Activated B cell treated with CpG ODN at 0.5 μM for 24 hours (primary cell): ENCODE results near the gene MEPCE. TPM values are rescaled to one million over a fixed set of nuclear protein-coding genes. Genes with fewer than 3 reads are reported as not detected.
"Not testable (repeated sequence)": the region's sequence is repeated elsewhere in the genome, so short reads cannot be mapped to it uniquely, and the experiment has no call there.

Experiments
- ATAC-seq: fragments of 200-7000 bp; cut with Tn5 transposase; one replicate; pipeline ENCODE4 v1.10.0; 2021; ENCODE audit warnings: low read depth, mild to moderate bottlenecking, moderate library complexity
- CTCF ChIA-PET: fragments of 350-600 bp; sonication (Branson Sonifier 250); formaldehyde crosslinking; loops from one replicate; lab custom pipeline; 2021; ENCODE audit warnings: antibody characterized with exemption; lab: Charles Lee
- POLR2A ChIA-PET: fragments of 350-600 bp; sonication (Branson Sonifier 250); formaldehyde crosslinking; loops from one replicate; lab custom pipeline; 2021; ENCODE audit warnings: antibody characterized with exemption; lab: Charles Lee
- DNase-seq: peaks from one replicate; pipeline ENCODE4 v3.0.0; 2022
- H3K27ac Mint-ChIP-seq: one replicate; pipeline ENCODE4 v1.8.0; 2020; ENCODE audit warnings: mixed read lengths
- H3K27me3 Mint-ChIP-seq: one replicate; pipeline ENCODE4 v1.8.0; 2021; ENCODE audit warnings: mixed read lengths
- H3K36me3 Mint-ChIP-seq: one replicate; pipeline ENCODE4 v1.8.0; 2021; ENCODE audit warnings: low read depth, mixed read lengths
- H3K4me1 Mint-ChIP-seq: one replicate; pipeline ENCODE4 v1.8.0; 2021; ENCODE audit warnings: mixed read lengths
- H3K4me3 Mint-ChIP-seq: one replicate; pipeline ENCODE4 v1.8.0; 2020; ENCODE audit warnings: mild to moderate bottlenecking, mixed read lengths
- H3K9me3 Mint-ChIP-seq: one replicate; pipeline ENCODE4 v1.8.0; 2020; ENCODE audit warnings: mixed read lengths
- CTCF ChIP-seq: fragments of 200-600 bp; IDR thresholded peaks from one replicate; pipeline ENCODE4 v1.8.0; 2022; ENCODE audit warnings: antibody characterized with exemption, mild to moderate bottlenecking
- intact Hi-C: fragments of 100-400 bp; cut with micrococcal nuclease; formaldehyde crosslinking; loops from one replicate; pipeline ENCODE4 v1.15.1; 2024
- total RNA-seq: library from RNA; stranded (reverse); gene quantifications from 2 replicates; pipeline ENCODE4 v1.2.3, GENCODE V29; 2022

The MEPCE gene
- total RNA-seq, 1 donor from 2014 or later, result 65.5 TPM

GRCh38 chr7:100449190-100449795, 19.7 kb downstream of the MEPCE start:
- DNase-seq (no peak), ATAC-seq (no peak)
- Mint-ChIP-seq H3K27me3 (no peaks in the 10 kb centered on the region), H3K4me3 (peak overlapping the region; percentile 20), H3K27ac (no peak overlapping the region), H3K9me3 (no peaks in the 10 kb centered on the region), H3K4me1 (peaks cover 26% of the 10 kb centered on the region), H3K36me3 (no peaks in the 10 kb centered on the region)
- TF ChIP-seq CTCF, result no peak
- POLR2A ChIA-PET, result interaction anchor here (0.6 to 7.9 kb wide), 4 partner anchors 13 to 84 kb away, joined by 3 to 65 read pairs (median 12); partner anchors contain the start of genes MEPCE, PPP1R35 and ZCWPW1
- CTCF ChIA-PET, result interaction anchor here (0.7 to 2.1 kb wide), 4 partner anchors 42 to 316 kb away, joined by 4 to 12 read pairs (median 6); no protein-coding TSS in a partner anchor
- intact Hi-C loops, result no loop called here

- Mint-ChIP-seq H3K27ac (no peak overlapping the region), H3K9me3 (no peaks in the 10 kb centered on the region), H3K4me1 (peaks cover 11% of the 10 kb centered on the region), H3K36me3 (no peaks in the 10 kb centered on the region), H3K4me3 (no peak overlapping the region), H3K27me3 (no peaks in the 10 kb centered on the region)
- ATAC-seq, result no peak
- POLR2A ChIA-PET, result interaction anchor here (7.9 kb wide), 1 partner anchor 24 kb away, joined by 65 read pairs; the partner anchor contains the start of genes MEPCE and ZCWPW1
- CTCF ChIA-PET, result interaction anchor here (1.0 kb wide), 1 partner anchor 49 kb away, joined by 3 read pairs; no protein-coding TSS in a partner anchor
- intact Hi-C loops, result loop anchor here (10.0 kb wide), 1 partner anchor 538 kb away; the partner anchor contains the start of gene TRIM4
- no peak for DNase-seq
- no peak for TF ChIP-seq CTCF
These were observed 22.9 kb downstream of the MEPCE start for GRCh38 chr7:100452513-100452912.

- ATAC-seq, DNase-seq, H3K9me3 Mint-ChIP-seq, H3K36me3 Mint-ChIP-seq, H3K27ac Mint-ChIP-seq, H3K27me3 Mint-ChIP-seq, CTCF ChIA-PET, H3K4me3 Mint-ChIP-seq: not testable (repeated sequence)
- intact Hi-C loops, result loop anchor here (10.0 kb wide), 1 partner anchor 539 kb away; the partner anchor contains the start of gene TRIM4
- peaks cover 11% of the 10 kb centered on the region for H3K4me1 Mint-ChIP-seq
- POLR2A ChIA-PET, result interaction anchor here (7.9 kb wide), 1 partner anchor 25 kb away, joined by 65 read pairs; the partner anchor contains the start of genes MEPCE and ZCWPW1
These were observed 24.2 kb downstream of the MEPCE start for GRCh38 chr7:100453854-100454253.

GRCh38 chr7:100455206-100455605, 25.6 kb downstream of the MEPCE start:
- CTCF ChIA-PET, result interaction anchor here (0.8 to 1.7 kb wide), 3 partner anchors 9 to 104 kb away, joined by 5 read pairs; partner anchors contain the start of gene SPACDR
- H3K4me3 Mint-ChIP-seq, result no peak overlapping the region
- TF ChIP-seq CTCF, result no peak
- peaks cover 10% of the 10 kb centered on the region for H3K4me1 Mint-ChIP-seq
- ATAC-seq, result no peak
- H3K9me3 Mint-ChIP-seq, result no peaks in the 10 kb centered on the region
- DNase-seq, result no peak
- peaks cover 5% of the 10 kb centered on the region for H3K36me3 Mint-ChIP-seq
- H3K27me3 Mint-ChIP-seq, result no peaks in the 10 kb centered on the region
- POLR2A ChIA-PET, result interaction anchor here (0.6 to 7.9 kb wide), 5 partner anchors 19 to 316 kb away, joined by 3 to 65 read pairs (median 3); partner anchors contain the start of genes FBXO24, MEPCE, PPP1R35 and ZCWPW1
- intact Hi-C loops, result loop anchor here (10.0 kb wide), 1 partner anchor 540 kb away; the partner anchor contains the start of gene TRIM4
- H3K27ac Mint-ChIP-seq, result no peak overlapping the region

- no peak overlapping the region for H3K27ac Mint-ChIP-seq
- no peaks in the 10 kb centered on the region for H3K27me3 Mint-ChIP-seq
- H3K36me3 Mint-ChIP-seq, result peaks cover 11% of the 10 kb centered on the region
- no peaks in the 10 kb centered on the region for H3K9me3 Mint-ChIP-seq
- no peak overlapping the region for H3K4me3 Mint-ChIP-seq
- intact Hi-C loops, result loop anchor here (10.0 kb wide), 1 partner anchor 542 kb away; the partner anchor contains the start of gene TRIM4
- ChIA-PET POLR2A (interaction anchor here (7.9 kb wide), 1 partner anchor 28 kb away, joined by 65 read pairs; the partner anchor contains the start of genes MEPCE and ZCWPW1), CTCF (no interaction called here)
- TF ChIP-seq CTCF, result no peak
- no peak for ATAC-seq
- peaks cover 3% of the 10 kb centered on the region for H3K4me1 Mint-ChIP-seq
- DNase-seq, result no peak
These were observed 26.9 kb downstream of the MEPCE start for GRCh38 chr7:100456562-100456961.
